ENCODE results near the gene FYB1. TPM values are rescaled to one million over a fixed set of nuclear protein-coding genes. Genes with fewer than 3 reads are reported as not detected.

Gene FYB1
- total RNA-seq, 1 experiment from 2014 or later = 10.5 TPM

GRCh38 chr5:39175273-39175955 lies 43.9 kb downstream of the FYB1 start:
- no peak overlapping the region for H3K27ac ChIP-seq
- CTCF ChIA-PET = no interaction called here
- no peaks in the 10 kb centered on the region; the same call in 1 of the 2 replicates for H3F3A ChIP-seq (ENCODE audit: insufficient read depth, low read depth)
- H3K36me3 ChIP-seq (ENCODE audit: low read depth) = no peaks in the 10 kb centered on the region
- intact Hi-C loops (cut with micrococcal nuclease; ENCODE audit: unreplicated experiment) = no loop called here
- H4K20me1 ChIP-seq (ENCODE audit: insufficient read depth) = no peaks in the 10 kb centered on the region
- no peak for TF ChIP-seq CTCF (conservative IDR thresholded peaks at IDR 0.05)
- no peak for TF ChIP-seq EZH2 (IDR thresholded peaks at IDR 0.05; ENCODE audit: low read depth)
- H3K27me3 ChIP-seq (ENCODE audit: insufficient read depth, low read depth) = no peaks in the 10 kb centered on the region
- no peaks in the 10 kb centered on the region for H3K4me1 ChIP-seq (replicated peaks; ENCODE audit: insufficient read depth)
- no TSS peak for BruUV-seq (replicated peaks)
- no peak overlapping the region for H2AFZ ChIP-seq
- DNase-seq = no peak
- no peak overlapping the region for H3K4me3 ChIP-seq
- H3K79me2 ChIP-seq (ENCODE audit: low read depth) = no peaks in the 10 kb centered on the region
- no peaks in the 10 kb centered on the region for H3K9me2 ChIP-seq (ENCODE audit: insufficient read depth)
- no peak overlapping the region for H3K4me2 ChIP-seq
- POLR2A ChIA-PET (ENCODE audit: unreplicated experiment) = no interaction called here
- H3K9me3 ChIP-seq (ENCODE audit: insufficient read depth, low read depth) = peaks cover 4% of the 10 kb centered on the region; the same call in 1 of the 2 replicates

- H3K4me3 ChIP-seq = no peak overlapping the region
- BruUV-seq (replicated peaks) = no TSS peak
- no peak for DNase-seq
- H3K27ac ChIP-seq = no peak overlapping the region
- no peaks in the 10 kb centered on the region; the same call in 1 of the 2 replicates for H3F3A ChIP-seq (ENCODE audit: insufficient read depth, low read depth)
- intact Hi-C loops (cut with micrococcal nuclease; ENCODE audit: unreplicated experiment) = no loop called here
- no peak overlapping the region for H2AFZ ChIP-seq
- H3K4me1 ChIP-seq (replicated peaks; ENCODE audit: insufficient read depth) = 0 out of 2 replicates have a peak, but pooled peaks cover 1% of the 10 kb centered on the region
- no peaks in the 10 kb centered on the region for H3K79me2 ChIP-seq (ENCODE audit: low read depth)
- H4K20me1 ChIP-seq (ENCODE audit: insufficient read depth) = no peaks in the 10 kb centered on the region
- H3K27me3 ChIP-seq (ENCODE audit: insufficient read depth, low read depth) = no peaks in the 10 kb centered on the region
- TF ChIP-seq EZH2 (IDR thresholded peaks at IDR 0.05; ENCODE audit: low read depth) = no peak
- TF ChIP-seq CTCF (conservative IDR thresholded peaks at IDR 0.05) = no peak
- no peak overlapping the region for H3K4me2 ChIP-seq
- no peaks in the 10 kb centered on the region for H3K9me2 ChIP-seq (ENCODE audit: insufficient read depth)
- H3K36me3 ChIP-seq (ENCODE audit: low read depth) = no peaks in the 10 kb centered on the region
- CTCF ChIA-PET = no interaction called here
- H3K9me3 ChIP-seq (ENCODE audit: insufficient read depth, low read depth) = peaks cover 4% of the 10 kb centered on the region; the same call in 1 of the 2 replicates
- POLR2A ChIA-PET (ENCODE audit: unreplicated experiment) = interaction anchor here (0.6 kb wide), 1 partner anchor 113 kb away, joined by 3 read pairs; no protein-coding TSS in a partner anchor
These were observed 46.3 kb downstream of the FYB1 start for GRCh38 chr5:39173069-39173468.

- Histone ChIP-seq H3K9me3 (ENCODE audit: insufficient read depth, low read depth) (peaks cover 4% of the 10 kb centered on the region; the same call in 1 of the 2 replicates), H3K4me3 (no peak overlapping the region), H3K9me2 (ENCODE audit: insufficient read depth) (no peaks in the 10 kb centered on the region), H3K4me2 (no peak overlapping the region), H3K27me3 (ENCODE audit: insufficient read depth, low read depth) (no peaks in the 10 kb centered on the region), H4K20me1 (ENCODE audit: insufficient read depth) (no peaks in the 10 kb centered on the region), H2AFZ (no peak overlapping the region), H3K36me3 (ENCODE audit: low read depth) (no peaks in the 10 kb centered on the region), H3K27ac (no peak overlapping the region), H3K79me2 (ENCODE audit: low read depth) (no peaks in the 10 kb centered on the region), H3F3A (ENCODE audit: insufficient read depth, low read depth) (peaks cover 2% of the 10 kb centered on the region; the same call in 1 of the 2 replicates), H3K4me1 (replicated peaks; ENCODE audit: insufficient read depth) (peaks cover 6% of the 10 kb centered on the region; the same call in 1 of the 2 replicates)
- TF ChIP-seq EZH2 (IDR thresholded peaks at IDR 0.05; ENCODE audit: low read depth) (no peak), CTCF (conservative IDR thresholded peaks at IDR 0.05) (no peak)
- ChIA-PET POLR2A (ENCODE audit: unreplicated experiment) (no interaction called here), CTCF (no interaction called here)
- no TSS peak for BruUV-seq (replicated peaks)
- DNase-seq = no peak
- intact Hi-C loops (cut with micrococcal nuclease; ENCODE audit: unreplicated experiment) = no loop called here
These were observed 46.8 kb downstream of the FYB1 start for GRCh38 chr5:39172593-39172992.
